AG04449 (cell line): ENCODE data around the gene RPN2.

Experiments used
- CTCF ChIA-PET: fragments of 350-600 bp; formaldehyde crosslinking; extraction: SDS; loops from one replicate; lab custom pipeline; 2021; ENCODE audit warnings: antibody characterized with exemption; lab: Yijun Ruan, JAX
- POLR2A ChIA-PET: fragments of 400-600, 350-600 bp; formaldehyde crosslinking; extraction: SDS; loops from one replicate; lab custom pipeline; 2020; ENCODE audit warnings: antibody characterized with exemption, inconsistent platforms; lab: Yijun Ruan, JAX
- DNase-seq: peaks from one replicate; pipeline ENCODE4 v3.0.0-alpha.2; 2010; ENCODE audit warnings: low read depth, low spot score
- H3K4me3 ChIP-seq: 2 replicates; pipeline ENCODE4 v1.5.1; 2011; ENCODE audit warnings: low read depth, mild to moderate bottlenecking, control low read depth, low read length
- TF ChIP-seq, protein P1 (sequence below): IDR thresholded peaks from one replicate; pipeline ENCODE4 v1.5.1; 2011; ENCODE audit warnings: mild to moderate bottlenecking, moderate library complexity, low read length, control low read depth, inconsistent platforms; ENCODE audit not compliant: insufficient read depth; ENCODE audit errors: missing control alignments

Gene RPN2

DNA sequence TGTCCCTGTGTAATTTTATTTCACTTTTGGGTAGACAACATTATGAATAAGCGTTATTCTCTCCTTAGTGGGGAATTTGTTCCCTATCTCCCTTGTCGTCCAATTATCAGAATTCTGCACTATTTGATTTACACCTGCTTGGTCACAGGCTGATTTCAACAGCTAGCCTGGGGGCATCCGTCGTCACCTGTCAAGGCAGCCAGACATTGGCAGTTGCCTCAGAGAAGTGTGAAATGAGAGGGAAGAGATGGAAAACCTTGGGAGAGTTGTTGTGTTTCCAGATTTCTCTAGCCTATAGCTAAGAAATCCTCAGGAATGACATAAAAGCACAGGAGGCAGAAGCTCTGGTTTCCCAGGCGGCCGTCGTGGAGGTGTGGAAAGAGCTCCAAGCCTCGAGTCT, 83.4 kb downstream of the RPN2 start:
- no peak overlapping the region for H3K4me3 ChIP-seq
- TF ChIP-seq, protein P1, sequence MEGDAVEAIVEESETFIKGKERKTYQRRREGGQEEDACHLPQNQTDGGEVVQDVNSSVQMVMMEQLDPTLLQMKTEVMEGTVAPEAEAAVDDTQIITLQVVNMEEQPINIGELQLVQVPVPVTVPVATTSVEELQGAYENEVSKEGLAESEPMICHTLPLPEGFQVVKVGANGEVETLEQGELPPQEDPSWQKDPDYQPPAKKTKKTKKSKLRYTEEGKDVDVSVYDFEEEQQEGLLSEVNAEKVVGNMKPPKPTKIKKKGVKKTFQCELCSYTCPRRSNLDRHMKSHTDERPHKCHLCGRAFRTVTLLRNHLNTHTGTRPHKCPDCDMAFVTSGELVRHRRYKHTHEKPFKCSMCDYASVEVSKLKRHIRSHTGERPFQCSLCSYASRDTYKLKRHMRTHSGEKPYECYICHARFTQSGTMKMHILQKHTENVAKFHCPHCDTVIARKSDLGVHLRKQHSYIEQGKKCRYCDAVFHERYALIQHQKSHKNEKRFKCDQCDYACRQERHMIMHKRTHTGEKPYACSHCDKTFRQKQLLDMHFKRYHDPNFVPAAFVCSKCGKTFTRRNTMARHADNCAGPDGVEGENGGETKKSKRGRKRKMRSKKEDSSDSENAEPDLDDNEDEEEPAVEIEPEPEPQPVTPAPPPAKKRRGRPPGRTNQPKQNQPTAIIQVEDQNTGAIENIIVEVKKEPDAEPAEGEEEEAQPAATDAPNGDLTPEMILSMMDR, result no peak
- no peak for DNase-seq
- ChIA-PET POLR2A (no interaction called here), CTCF (interaction anchor here (0.7 to 1.1 kb wide), 3 partner anchors 9 to 39 kb away, joined by 3 read pairs; no protein-coding TSS in a partner anchor)

DNA sequence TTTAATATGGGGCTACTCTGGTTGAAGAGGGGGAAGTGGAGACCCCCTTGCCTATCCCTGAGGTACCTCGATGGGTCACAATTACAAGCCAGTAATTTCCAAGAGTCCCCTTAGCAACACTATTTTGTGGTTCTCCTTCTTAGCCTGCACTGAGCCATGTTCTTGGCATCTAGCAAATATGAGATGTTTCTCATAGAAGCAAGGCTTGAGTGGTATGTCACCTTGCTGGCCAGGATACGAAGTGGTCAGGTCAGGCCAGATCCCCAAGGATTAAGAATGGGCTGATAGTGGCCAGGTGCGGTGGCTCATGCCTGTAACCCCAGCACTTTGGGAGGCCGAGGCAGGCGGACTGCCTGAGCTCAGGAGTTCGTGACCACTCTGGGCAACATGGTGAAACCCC, 84.6 kb downstream of the RPN2 start:
- ChIA-PET POLR2A (no interaction called here), CTCF (interaction anchor here (0.9 to 11.2 kb wide), 4 partner anchors 21 to 274 kb away, joined by 3 to 283 read pairs (median 38); partner anchors contain the start of gene BLCAP)
- H3K4me3 ChIP-seq, result no peak overlapping the region
- TF ChIP-seq, protein P1, result no peak
- DNase-seq, result no peak

DNA sequence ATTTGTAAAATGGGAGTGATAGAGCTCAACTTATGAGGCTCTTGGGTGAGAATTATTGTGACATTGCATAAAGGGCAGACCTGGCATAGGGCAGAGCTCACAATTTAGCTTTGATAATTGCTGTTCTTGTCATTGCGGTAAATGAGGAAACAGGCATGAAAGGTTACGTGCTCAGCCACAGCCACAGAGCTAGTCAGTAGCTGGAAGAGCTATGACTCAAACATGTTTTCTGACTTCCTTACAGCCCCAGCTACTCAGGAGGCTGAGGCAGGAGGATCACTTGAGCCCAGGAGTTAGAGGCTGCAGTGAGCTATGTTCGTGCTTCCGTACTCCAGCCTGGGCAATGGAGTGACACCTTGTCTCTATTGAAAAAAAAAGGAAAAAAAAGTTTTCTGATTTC, 86.0 kb downstream of the RPN2 start:
- POLR2A ChIA-PET, result interaction anchor here (0.7 kb wide), 1 partner anchor 82 kb away, joined by 6 read pairs; no protein-coding TSS in a partner anchor
- no peak for DNase-seq
- TF ChIP-seq, protein P1, result no peak
- CTCF ChIA-PET, result interaction anchor here (0.9 to 11.2 kb wide), 11 partner anchors 8 to 279 kb away, joined by 3 to 283 read pairs (median 5); partner anchors contain the start of gene BLCAP
- H3K4me3 ChIP-seq, result no peak overlapping the region

DNA sequence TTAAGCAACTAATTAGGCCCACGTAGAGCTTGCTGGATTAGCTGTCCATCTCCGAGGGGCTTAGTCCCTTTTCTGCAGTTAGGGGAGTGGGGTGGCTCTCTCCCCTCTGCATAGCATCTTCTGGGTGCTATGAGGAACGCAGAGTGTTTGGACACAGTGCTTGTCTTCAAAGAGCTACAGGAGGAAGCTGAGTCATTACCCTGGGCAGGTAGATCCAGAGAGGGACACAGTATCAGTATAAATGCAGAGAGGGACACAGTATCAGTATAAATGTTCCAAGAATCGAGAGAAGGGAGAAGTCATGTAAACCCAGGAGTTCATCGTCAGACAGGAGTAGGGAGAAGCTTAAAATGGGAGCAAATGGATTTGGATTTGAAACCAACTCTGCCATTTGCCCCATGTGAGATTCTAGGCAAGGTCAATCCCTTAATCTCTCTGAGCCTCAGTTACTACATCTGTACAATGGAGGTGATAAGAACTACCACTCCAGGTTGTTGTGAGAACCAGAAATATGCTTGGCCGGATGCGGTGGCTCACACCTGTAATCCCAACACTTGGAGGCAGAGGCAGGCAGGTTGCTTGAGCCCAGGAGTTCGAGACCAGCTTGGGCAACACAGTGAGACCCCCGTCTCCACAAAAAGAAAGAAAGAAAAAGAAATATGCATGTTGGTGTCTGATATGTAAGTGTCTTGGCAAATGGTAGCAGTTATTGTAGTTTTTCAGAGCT, 88.0 kb downstream of the RPN2 start:
- no peak overlapping the region for H3K4me3 ChIP-seq
- TF ChIP-seq, protein P1, result no peak
- POLR2A ChIA-PET, result no interaction called here
- CTCF ChIA-PET, result interaction anchor here (1.2 to 11.2 kb wide), 13 partner anchors 8 to 277 kb away, joined by 3 to 283 read pairs (median 21); partner anchors contain the start of gene BLCAP
- no peak for DNase-seq

DNA sequence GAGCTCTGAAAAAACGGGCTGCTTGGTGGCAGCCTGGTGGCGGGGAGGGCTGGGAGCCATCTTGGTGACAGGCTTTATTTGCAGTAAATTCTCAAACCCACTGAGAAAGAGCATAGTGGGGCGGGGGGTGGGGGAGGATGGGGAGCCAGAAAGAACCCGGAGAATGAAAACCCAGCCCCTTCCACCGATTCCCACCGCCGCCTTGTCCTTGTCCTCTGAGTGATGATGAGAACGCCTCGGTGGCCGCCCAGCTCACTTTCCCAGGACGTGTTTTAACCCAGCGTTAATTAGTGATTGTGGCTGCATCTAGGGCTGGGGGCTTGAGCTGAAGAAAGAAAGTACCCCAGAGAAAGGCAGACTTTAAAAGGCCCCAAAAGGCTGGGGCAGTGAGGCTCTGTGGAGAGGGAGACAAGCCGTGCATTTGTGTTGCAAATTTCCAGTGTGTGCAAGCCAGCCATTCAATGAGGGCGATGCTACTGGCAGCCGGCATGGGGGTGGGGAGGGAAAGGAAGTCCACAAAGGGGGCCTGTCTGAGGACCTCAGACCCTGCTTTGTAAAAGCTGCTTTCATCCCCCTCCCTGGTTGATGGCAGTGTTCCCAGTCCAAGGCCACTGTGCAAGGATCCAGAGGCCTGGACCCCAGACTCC, 88.7 kb downstream of the RPN2 start:
- POLR2A ChIA-PET, result no interaction called here
- DNase-seq, result no peak
- TF ChIP-seq, protein P1, result no peak
- CTCF ChIA-PET, result interaction anchor here (1.0 to 11.2 kb wide), 14 partner anchors 8 to 277 kb away, joined by 3 to 283 read pairs (median 28); partner anchors contain the start of gene BLCAP
- no peak overlapping the region for H3K4me3 ChIP-seq
